ENCODE results near the gene TBL2.
"Not testable (repeated sequence)": the region's sequence is repeated elsewhere in the genome, so short reads cannot be mapped to it uniquely, and the experiment has no call there.

The TBL2 gene

DNA sequence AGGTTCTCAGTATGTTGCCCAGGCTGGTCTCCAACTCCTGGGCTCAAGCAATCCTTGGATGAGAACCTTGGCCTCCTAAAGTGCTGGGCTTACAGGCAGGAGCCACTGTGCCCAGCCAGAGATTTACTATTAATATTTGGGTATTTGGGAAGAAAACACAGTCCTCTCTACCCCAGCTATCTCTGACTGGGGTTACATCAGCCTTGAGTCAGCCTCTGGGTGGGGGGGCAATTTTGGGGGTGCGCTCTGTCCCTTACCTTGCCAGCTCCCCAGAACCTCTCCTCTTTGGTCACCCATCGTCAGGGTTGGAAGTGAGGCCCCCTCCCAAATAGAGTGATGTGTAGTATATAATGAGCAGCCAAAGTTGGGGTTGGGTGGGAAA, 44.1 kb upstream of the TBL2 start:
- TF ChIP-seq CTCF (IDR thresholded peaks at IDR 0.05; ENCODE audit: extremely low read depth, missing control alignments) = no peak
- no peak for DNase-seq (ENCODE audit: low spot score)

- DNase-seq (ENCODE audit: low spot score) = no peak
- no peak for TF ChIP-seq CTCF (IDR thresholded peaks at IDR 0.05; ENCODE audit: extremely low read depth, missing control alignments)
These were observed 43.0 kb upstream of the TBL2 start for GRCh38 chr7:73621168-73622063.

DNA sequence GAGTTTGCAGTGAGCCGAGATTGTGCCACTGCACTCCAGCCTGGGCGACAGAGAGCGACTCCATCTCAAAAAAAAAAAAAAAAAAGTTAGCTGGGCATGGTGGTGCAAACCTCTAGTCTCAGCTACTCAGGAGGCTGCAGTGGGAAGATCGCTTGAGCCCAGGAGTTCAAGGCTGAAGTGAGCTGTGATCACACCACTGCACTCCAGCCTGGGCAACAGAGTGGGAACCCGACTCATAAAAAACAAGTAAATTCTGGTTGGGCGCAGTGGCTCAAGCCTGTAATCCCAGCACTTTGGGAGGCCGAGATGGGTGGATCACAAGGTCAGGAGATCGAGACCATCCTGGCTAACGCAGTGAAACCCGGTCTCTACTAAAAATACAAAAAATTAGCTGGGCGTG, 41.0 kb upstream of the TBL2 start:
- not testable (repeated sequence) for DNase-seq (ENCODE audit: low spot score)

- no peak for DNase-seq (ENCODE audit: low spot score)
- no peak for TF ChIP-seq CTCF (IDR thresholded peaks at IDR 0.05; ENCODE audit: extremely low read depth, missing control alignments)
These were observed 40.2 kb upstream of the TBL2 start for GRCh38 chr7:73618538-73618937.

GRCh38 chr7:73617520-73617919, 39.1 kb upstream of the TBL2 start:
- DNase-seq (ENCODE audit: low spot score) = not testable (repeated sequence)

- DNase-seq (ENCODE audit: low spot score) = no peak
- no peak for TF ChIP-seq CTCF (IDR thresholded peaks at IDR 0.05; ENCODE audit: extremely low read depth, missing control alignments)
These were observed 37.5 kb upstream of the TBL2 start for GRCh38 chr7:73615886-73616285.

GRCh38 chr7:73614937-73615336, 36.6 kb upstream of the TBL2 start:
- not testable (repeated sequence) for DNase-seq (ENCODE audit: low spot score)

DNA sequence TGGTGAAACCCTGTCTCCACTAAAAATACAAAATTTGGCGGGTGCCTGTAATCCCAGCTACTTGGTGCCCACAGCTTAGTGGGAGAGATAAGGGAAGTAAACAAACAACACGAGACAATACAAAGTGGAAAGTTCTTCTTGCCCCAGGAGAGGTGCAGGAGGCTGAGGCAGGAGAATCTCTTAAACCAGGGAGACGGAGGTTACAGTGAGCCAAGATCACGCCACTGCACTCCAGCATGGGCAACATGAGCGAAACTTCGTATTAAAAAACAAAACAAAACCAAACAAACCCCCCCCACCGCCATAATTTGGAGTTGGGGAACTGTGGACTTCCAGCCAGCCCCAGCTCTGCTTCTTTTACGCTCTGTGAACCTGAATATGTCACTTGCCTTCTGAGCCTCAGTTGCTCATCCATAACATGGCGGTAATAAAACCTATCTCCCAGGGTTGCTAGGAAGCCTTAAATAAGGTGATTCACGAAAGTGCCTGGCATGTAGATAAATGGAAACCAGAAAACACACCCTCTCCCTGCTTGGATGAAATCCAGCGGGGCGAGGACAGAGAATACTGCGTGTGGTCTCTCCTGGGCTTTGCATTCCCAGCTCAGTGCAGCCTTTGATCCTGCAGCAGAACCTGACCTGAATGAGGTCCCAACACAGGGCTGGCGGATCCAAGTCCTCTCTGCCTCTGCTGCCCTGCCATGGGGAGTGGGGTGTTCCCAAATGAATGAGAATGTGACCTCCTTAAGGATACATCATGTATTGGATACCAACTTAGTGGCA, 35.8 kb upstream of the TBL2 start:
- no peak for TF ChIP-seq CTCF (IDR thresholded peaks at IDR 0.05; ENCODE audit: extremely low read depth, missing control alignments)
- no peak for DNase-seq (ENCODE audit: low spot score)
